GM12878 (cell line): ENCODE measurements around the gene ANGPTL4.

Source experiments
- CHD1 ChIP-seq: IDR thresholded peaks from 2 replicates; pipeline ENCODE4 v1.6.1; 2012; ENCODE audit warnings: low read depth, low read length, improper control_type of control experiment
- POLR2A ChIP-seq: IDR thresholded peaks from 2 replicates; pipeline ENCODE4 v1.6.1; 2011; ENCODE audit warnings: low read depth, mild to moderate bottlenecking, low read length
- SIX5 ChIP-seq: IDR thresholded peaks from 2 replicates; pipeline ENCODE4 v1.6.1; 2011; ENCODE audit warnings: mild to moderate bottlenecking, low read depth, low read length, moderate library complexity; ENCODE audit not compliant: severe bottlenecking
- TAF1 ChIP-seq: IDR thresholded peaks from 2 replicates; pipeline ENCODE4 v1.6.1; 2011; ENCODE audit warnings: mild to moderate bottlenecking, low read depth, low read length, borderline replicate concordance
- ZNF274 ChIP-seq: IDR thresholded peaks from one replicate; pipeline ENCODE4 v1.8.0; 2011; ENCODE audit not compliant: insufficient read length, insufficient read depth
- ZZZ3 ChIP-seq: IDR thresholded peaks from 2 replicates; pipeline ENCODE4 v1.6.1; 2011; ENCODE audit warnings: low read depth; ENCODE audit not compliant: control insufficient read depth, insufficient read length
- TF ChIP-seq, protein P1 (sequence below): fragments of 450-650 bp; IDR thresholded peaks from 2 replicates; pipeline ENCODE4 v1.6.1; 2017; ENCODE audit warnings: mild to moderate bottlenecking
- TF ChIP-seq, protein P2 (sequence below): fragments of 450-650 bp; IDR thresholded peaks from 2 replicates; pipeline ENCODE4 v1.6.1; 2016; ENCODE audit warnings: mild to moderate bottlenecking

DNA sequence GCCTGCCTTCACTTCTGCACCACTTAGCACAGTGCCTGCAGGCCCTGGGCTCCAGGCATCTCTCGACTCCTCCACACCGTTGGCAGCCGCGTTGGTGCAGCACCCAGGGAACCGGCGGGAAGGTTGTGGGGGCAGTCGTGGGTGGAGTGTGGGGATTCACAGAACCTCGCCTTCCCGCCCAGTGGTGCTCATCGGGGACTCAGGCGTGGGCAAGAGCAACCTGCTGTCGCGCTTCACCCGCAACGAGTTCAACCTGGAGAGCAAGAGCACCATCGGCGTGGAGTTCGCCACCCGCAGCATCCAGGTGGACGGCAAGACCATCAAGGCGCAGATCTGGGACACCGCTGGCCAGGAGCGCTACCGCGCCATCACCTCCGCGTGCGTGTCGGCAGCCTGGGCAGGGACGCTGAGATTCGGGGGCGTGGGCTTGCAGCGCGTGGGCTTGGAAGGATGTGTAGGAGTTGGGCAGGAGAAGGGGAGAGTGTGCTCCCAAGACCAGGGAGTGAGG, 35.8 kb downstream of the ANGPTL4 start:
- TF ChIP-seq POLR2A (no peak), CHD1 (no peak), TAF1 (no peak), ZNF274 (no peak), SIX5 (no peak), ZZZ3 (no peak)
- TF ChIP-seq, protein P1, sequence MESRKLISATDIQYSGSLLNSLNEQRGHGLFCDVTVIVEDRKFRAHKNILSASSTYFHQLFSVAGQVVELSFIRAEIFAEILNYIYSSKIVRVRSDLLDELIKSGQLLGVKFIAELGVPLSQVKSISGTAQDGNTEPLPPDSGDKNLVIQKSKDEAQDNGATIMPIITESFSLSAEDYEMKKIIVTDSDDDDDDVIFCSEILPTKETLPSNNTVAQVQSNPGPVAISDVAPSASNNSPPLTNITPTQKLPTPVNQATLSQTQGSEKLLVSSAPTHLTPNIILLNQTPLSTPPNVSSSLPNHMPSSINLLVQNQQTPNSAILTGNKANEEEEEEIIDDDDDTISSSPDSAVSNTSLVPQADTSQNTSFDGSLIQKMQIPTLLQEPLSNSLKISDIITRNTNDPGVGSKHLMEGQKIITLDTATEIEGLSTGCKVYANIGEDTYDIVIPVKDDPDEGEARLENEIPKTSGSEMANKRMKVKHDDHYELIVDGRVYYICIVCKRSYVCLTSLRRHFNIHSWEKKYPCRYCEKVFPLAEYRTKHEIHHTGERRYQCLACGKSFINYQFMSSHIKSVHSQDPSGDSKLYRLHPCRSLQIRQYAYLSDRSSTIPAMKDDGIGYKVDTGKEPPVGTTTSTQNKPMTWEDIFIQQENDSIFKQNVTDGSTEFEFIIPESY, result no peak
- TF ChIP-seq, protein P2, sequence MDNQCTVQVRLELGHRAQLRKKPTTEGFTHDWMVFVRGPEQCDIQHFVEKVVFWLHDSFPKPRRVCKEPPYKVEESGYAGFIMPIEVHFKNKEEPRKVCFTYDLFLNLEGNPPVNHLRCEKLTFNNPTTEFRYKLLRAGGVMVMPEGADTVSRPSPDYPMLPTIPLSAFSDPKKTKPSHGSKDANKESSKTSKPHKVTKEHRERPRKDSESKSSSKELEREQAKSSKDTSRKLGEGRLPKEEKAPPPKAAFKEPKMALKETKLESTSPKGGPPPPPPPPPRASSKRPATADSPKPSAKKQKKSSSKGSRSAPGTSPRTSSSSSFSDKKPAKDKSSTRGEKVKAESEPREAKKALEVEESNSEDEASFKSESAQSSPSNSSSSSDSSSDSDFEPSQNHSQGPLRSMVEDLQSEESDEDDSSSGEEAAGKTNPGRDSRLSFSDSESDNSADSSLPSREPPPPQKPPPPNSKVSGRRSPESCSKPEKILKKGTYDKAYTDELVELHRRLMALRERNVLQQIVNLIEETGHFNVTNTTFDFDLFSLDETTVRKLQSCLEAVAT, result no peak
